BE2C (cell line): ENCODE results near the gene PZP.

Experiments used
- DNase-seq: peaks from one replicate; pipeline ENCODE4 v3.0.0-alpha.2; 2020
- H3K27me3 ChIP-seq: fragments of 250-450 bp; sonication (Bioruptor Pico); 2 replicates; pipeline ENCODE4 v1.5.1; 2020; ENCODE audit warnings: mild to moderate bottlenecking
- H3K36me3 ChIP-seq: fragments of 250-450 bp; sonication (Bioruptor Pico); 2 replicates; pipeline ENCODE4 v1.5.1; 2020; ENCODE audit warnings: mild to moderate bottlenecking
- H3K4me1 ChIP-seq: fragments of 250-450 bp; sonication (Bioruptor Pico); 2 replicates; pipeline ENCODE4 v1.5.1; 2020
- H3K4me3 ChIP-seq: 2 replicates; pipeline ENCODE4 v1.5.1; 2011; ENCODE audit warnings: low read depth, low read length
- H3K9me3 ChIP-seq: fragments of 250-450 bp; sonication (Bioruptor Pico); 2 replicates; pipeline ENCODE4 v1.5.1; 2020
- CTCF ChIP-seq: IDR thresholded peaks from 2 replicates; pipeline ENCODE4 v1.5.1; 2012; ENCODE audit warnings: mild to moderate bottlenecking, low read depth, low read length

The PZP gene

GRCh38 chr12:9211687-9212086 lies 3.5 kb upstream of the PZP start:
- no peaks in the 10 kb centered on the region for H3K36me3 ChIP-seq
- H3K9me3 ChIP-seq, result no peaks in the 10 kb centered on the region
- no peaks in the 10 kb centered on the region for H3K27me3 ChIP-seq

GRCh38 chr12:9204380-9204779 lies 3.8 kb downstream of the PZP start:
- DNase-seq, result no peak
- Histone ChIP-seq H3K4me1 (no peaks in the 10 kb centered on the region), H3K4me3 (no peak overlapping the region), H3K9me3 (no peaks in the 10 kb centered on the region), H3K36me3 (no peaks in the 10 kb centered on the region), H3K27me3 (peaks cover 21% of the 10 kb centered on the region)
- TF ChIP-seq CTCF, result no peak

More at GRCh38 chr12:9211687-9212086, 3.5 kb upstream of the PZP start:
- Histone ChIP-seq H3K4me1 (no peaks in the 10 kb centered on the region), H3K4me3 (no peak overlapping the region)
- no peak for TF ChIP-seq CTCF
- no peak for DNase-seq

GRCh38 chr12:9198012-9198411 lies 10.2 kb downstream of the PZP start:
- Histone ChIP-seq H3K4me1 (no peaks in the 10 kb centered on the region), H3K27me3 (peaks cover 12% of the 10 kb centered on the region), H3K4me3 (no peak overlapping the region), H3K36me3 (no peaks in the 10 kb centered on the region), H3K9me3 (no peaks in the 10 kb centered on the region)
- DNase-seq, result no peak
- no peak for TF ChIP-seq CTCF

- no peaks in the 10 kb centered on the region for H3K27me3 ChIP-seq
- no peak overlapping the region for H3K4me3 ChIP-seq
- no peak for TF ChIP-seq CTCF
- no peak for DNase-seq
- no peaks in the 10 kb centered on the region for H3K36me3 ChIP-seq
- no peaks in the 10 kb centered on the region for H3K4me1 ChIP-seq
- no peaks in the 10 kb centered on the region for H3K9me3 ChIP-seq
Observed at GRCh38 chr12:9184276-9184675, 23.9 kb downstream of the PZP start.

- Histone ChIP-seq H3K27me3 (no peaks in the 10 kb centered on the region), H3K4me3 (no peak overlapping the region), H3K9me3 (no peaks in the 10 kb centered on the region), H3K36me3 (no peaks in the 10 kb centered on the region), H3K4me1 (no peaks in the 10 kb centered on the region)
- no peak for TF ChIP-seq CTCF
- DNase-seq, result no peak
Observed at GRCh38 chr12:9180810-9181209, 27.4 kb downstream of the PZP start.

GRCh38 chr12:9179781-9180180 lies 28.4 kb downstream of the PZP start:
- Histone ChIP-seq H3K4me3 (no peak overlapping the region), H3K27me3 (no peaks in the 10 kb centered on the region), H3K9me3 (no peaks in the 10 kb centered on the region), H3K4me1 (no peaks in the 10 kb centered on the region), H3K36me3 (no peaks in the 10 kb centered on the region)
- TF ChIP-seq CTCF, result no peak
- no peak for DNase-seq
